Measurements from ENCODE around the gene CDC42.

Gene CDC42

DNA sequence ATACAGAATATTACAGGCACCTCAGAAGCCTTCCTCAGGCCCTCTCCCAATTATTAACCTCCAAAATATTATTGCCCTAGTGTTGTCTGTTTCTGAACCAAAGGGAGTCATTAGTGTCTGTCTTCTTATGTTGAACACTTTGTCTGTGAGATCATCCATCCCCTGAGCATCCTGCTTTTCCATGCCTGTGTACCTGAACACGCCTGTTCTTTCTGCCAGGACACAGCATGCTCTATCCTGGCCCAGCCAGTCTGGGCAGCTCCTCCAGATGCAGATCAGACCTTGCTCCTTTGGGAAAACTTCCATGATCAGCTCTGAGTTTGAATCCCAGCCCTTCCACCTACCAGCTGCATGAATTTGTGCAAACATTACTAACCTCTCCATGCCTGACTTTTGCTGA lies 11.0 kb upstream of the CDC42 start:
- in situ Hi-C loops (cut with MboI; ENCODE audit: low pct_unique_long_range_greater_than_20kb, low sequenced_read_pairs, unreplicated experiment): no loop called here
- DNase-seq (ENCODE audit: low spot score): no peak
- no peak for TF ChIP-seq CTCF (IDR thresholded peaks at IDR 0.05; ENCODE audit: extremely low read depth, insufficient read depth, missing control alignments)

DNA sequence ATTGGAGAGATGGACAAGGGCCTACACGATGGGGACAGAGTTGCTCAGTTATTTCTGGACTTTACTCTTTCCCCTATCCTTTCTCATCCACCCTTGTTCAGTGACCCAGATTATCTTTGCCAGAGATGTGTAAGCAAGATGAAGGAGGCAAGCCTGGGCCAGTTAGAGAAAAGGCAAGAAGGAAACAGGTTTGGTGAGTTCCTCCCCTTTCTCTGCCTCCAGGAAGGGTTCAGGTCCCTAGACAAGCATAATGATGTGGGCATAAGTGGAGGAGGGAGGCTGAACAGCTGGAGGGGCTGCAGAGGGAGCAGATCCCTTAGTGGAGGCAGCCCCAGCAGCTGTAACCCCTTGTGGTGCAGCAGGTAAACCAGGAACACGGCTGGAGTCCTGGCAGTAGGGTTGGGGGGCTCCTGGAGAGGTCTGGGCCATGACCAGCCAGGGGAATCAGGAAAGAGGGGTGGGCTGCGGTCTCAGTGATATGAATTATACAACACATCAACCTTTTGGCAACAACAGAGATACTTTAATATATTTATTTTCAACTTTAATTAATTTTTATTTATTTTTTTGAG lies 9.2 kb upstream of the CDC42 start:
- in situ Hi-C loops (cut with MboI; ENCODE audit: low pct_unique_long_range_greater_than_20kb, low sequenced_read_pairs, unreplicated experiment): no loop called here
- DNase-seq (ENCODE audit: low spot score): no peak
- TF ChIP-seq CTCF (IDR thresholded peaks at IDR 0.05; ENCODE audit: extremely low read depth, insufficient read depth, missing control alignments): no peak

- no peak for TF ChIP-seq CTCF (IDR thresholded peaks at IDR 0.05; ENCODE audit: extremely low read depth, insufficient read depth, missing control alignments)
- no peak for DNase-seq (ENCODE audit: low spot score)
- in situ Hi-C loops (cut with MboI; ENCODE audit: low pct_unique_long_range_greater_than_20kb, low sequenced_read_pairs, unreplicated experiment): no loop called here
Observed at GRCh38 chr1:22044690-22045420, 7.7 kb upstream of the CDC42 start.

GRCh38 chr1:22045604-22046228 lies 6.8 kb upstream of the CDC42 start:
- in situ Hi-C loops (cut with MboI; ENCODE audit: low pct_unique_long_range_greater_than_20kb, low sequenced_read_pairs, unreplicated experiment): no loop called here
- TF ChIP-seq CTCF (IDR thresholded peaks at IDR 0.05; ENCODE audit: extremely low read depth, insufficient read depth, missing control alignments): no peak
- no peak for DNase-seq (ENCODE audit: low spot score)

GRCh38 chr1:22048351-22049192 lies 3.9 kb upstream of the CDC42 start:
- in situ Hi-C loops (cut with MboI; ENCODE audit: low pct_unique_long_range_greater_than_20kb, low sequenced_read_pairs, unreplicated experiment): no loop called here
- DNase-seq (ENCODE audit: low spot score): peak; percentile 28
- no peak for TF ChIP-seq CTCF (IDR thresholded peaks at IDR 0.05; ENCODE audit: extremely low read depth, insufficient read depth, missing control alignments)

- in situ Hi-C loops (cut with MboI; ENCODE audit: low pct_unique_long_range_greater_than_20kb, low sequenced_read_pairs, unreplicated experiment): no loop called here
- DNase-seq (ENCODE audit: low spot score): no peak
- no peak for TF ChIP-seq CTCF (IDR thresholded peaks at IDR 0.05; ENCODE audit: extremely low read depth, insufficient read depth, missing control alignments)
Observed at GRCh38 chr1:22050330-22050729, 2.2 kb upstream of the CDC42 start.

Data from GM13977 (cell line).